Measurements from ENCODE around the gene PTPRT.

DNA sequence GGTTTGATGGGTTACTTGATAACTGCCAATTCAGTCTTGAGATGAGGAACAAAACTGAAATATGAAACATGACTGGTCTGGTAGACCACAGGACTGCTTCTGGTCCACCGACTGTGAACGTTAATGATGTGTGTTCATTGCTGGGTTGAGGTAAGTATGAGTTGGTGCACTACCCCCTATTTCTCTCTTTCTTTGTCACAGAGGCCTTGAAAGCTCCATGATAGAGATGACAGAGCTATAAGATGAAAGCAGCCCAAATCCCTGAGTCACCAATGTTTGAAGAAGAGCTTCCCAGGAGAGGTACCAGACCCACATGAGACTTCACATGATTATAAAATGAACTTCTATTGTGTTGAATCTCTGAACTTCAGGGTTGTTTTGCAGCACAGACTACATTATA lies 555.5 kb downstream of the PTPRT start:
- TF ChIP-seq CTCF (IDR thresholded peaks at IDR 0.05), result no peak
- no peak for TF ChIP-seq POLR2A (IDR thresholded peaks at IDR 0.05)

Measured in ovary (tissue), 3 donors.